ENCODE data around the gene RABGAP1L.

- TF ChIP-seq, protein P1, sequence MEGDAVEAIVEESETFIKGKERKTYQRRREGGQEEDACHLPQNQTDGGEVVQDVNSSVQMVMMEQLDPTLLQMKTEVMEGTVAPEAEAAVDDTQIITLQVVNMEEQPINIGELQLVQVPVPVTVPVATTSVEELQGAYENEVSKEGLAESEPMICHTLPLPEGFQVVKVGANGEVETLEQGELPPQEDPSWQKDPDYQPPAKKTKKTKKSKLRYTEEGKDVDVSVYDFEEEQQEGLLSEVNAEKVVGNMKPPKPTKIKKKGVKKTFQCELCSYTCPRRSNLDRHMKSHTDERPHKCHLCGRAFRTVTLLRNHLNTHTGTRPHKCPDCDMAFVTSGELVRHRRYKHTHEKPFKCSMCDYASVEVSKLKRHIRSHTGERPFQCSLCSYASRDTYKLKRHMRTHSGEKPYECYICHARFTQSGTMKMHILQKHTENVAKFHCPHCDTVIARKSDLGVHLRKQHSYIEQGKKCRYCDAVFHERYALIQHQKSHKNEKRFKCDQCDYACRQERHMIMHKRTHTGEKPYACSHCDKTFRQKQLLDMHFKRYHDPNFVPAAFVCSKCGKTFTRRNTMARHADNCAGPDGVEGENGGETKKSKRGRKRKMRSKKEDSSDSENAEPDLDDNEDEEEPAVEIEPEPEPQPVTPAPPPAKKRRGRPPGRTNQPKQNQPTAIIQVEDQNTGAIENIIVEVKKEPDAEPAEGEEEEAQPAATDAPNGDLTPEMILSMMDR (tag by site-specific recombination; IDR thresholded peaks at IDR 0.05) = no peak
- TF ChIP-seq KLF1 (tag by site-specific recombination; IDR thresholded peaks at IDR 0.05) (no peak), ZNF114 (tag by site-specific recombination; IDR thresholded peaks at IDR 0.05) (no peak), ZNF501 (tag by site-specific recombination; IDR thresholded peaks at IDR 0.05) (no peak), SP3 (tag by site-specific recombination; IDR thresholded peaks at IDR 0.05) (no peak), BCL11A (tag by site-specific recombination; IDR thresholded peaks at IDR 0.05; ENCODE audit: low read depth) (no peak), ZFP69B (tag by site-specific recombination; IDR thresholded peaks at IDR 0.05) (no peak), ZNF549 (tag by site-specific recombination; IDR thresholded peaks at IDR 0.05) (no peak), ZFP37 (tag by site-specific recombination; IDR thresholded peaks at IDR 0.05) (no peak)
- TF ChIP-seq, protein P2, sequence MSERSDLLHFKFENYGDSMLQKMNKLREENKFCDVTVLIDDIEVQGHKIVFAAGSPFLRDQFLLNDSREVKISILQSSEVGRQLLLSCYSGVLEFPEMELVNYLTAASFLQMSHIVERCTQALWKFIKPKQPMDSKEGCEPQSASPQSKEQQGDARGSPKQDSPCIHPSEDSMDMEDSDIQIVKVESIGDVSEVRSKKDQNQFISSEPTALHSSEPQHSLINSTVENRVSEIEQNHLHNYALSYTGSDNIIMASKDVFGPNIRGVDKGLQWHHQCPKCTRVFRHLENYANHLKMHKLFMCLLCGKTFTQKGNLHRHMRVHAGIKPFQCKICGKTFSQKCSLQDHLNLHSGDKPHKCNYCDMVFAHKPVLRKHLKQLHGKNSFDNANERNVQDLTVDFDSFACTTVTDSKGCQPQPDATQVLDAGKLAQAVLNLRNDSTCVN (tag by site-specific recombination; optimal IDR thresholded peaks at IDR 0.05) = no peak
These were observed 45.2 kb upstream of the RABGAP1L start for GRCh38 chr1:174114106-174114505.

Measured in HEK293 (cell line).